SK-N-MC (cell line): ENCODE measurements around the gene GJB6.

Source experiments
- DNase-seq: peaks from one replicate; pipeline ENCODE4 v3.0.0-alpha.2; 2011; ENCODE audit warnings: low read depth, low spot score
- H3K27ac ChIP-seq: fragments of 200-600 bp; sonication (generic); 2 replicates; pipeline ENCODE4 v1.5.1; 2016; ENCODE audit warnings: mixed run types
- H3K36me3 ChIP-seq: fragments of 200-600 bp; sonication (generic); 2 replicates; pipeline ENCODE4 v1.6.1; 2017; ENCODE audit warnings: antibody characterized with exemption, low read length, mixed read lengths; ENCODE audit not compliant: insufficient read depth
- H3K4me3 ChIP-seq: fragments of 200-600 bp; sonication (generic); 2 replicates; pipeline ENCODE4 v1.5.1; 2016
- H3K9ac ChIP-seq: fragments of 200-600 bp; sonication (generic); 2 replicates; pipeline ENCODE4 v1.8.0; 2017; ENCODE audit warnings: mixed run types, mixed read lengths; ENCODE audit not compliant: insufficient read length
- H3K9me3 ChIP-seq: fragments of 200-600 bp; sonication (generic); 2 replicates; pipeline ENCODE4 v1.6.1; 2017; ENCODE audit warnings: low read depth, mild to moderate bottlenecking, antibody characterized with exemption, low read length, moderate library complexity, mixed read lengths
- EZH2 ChIP-seq: fragments of 200-600 bp; sonication (generic); IDR thresholded peaks from one replicate; pipeline ENCODE4 v1.6.1; 2017; ENCODE audit warnings: antibody characterized with exemption
- FOXP2 ChIP-seq: optimal IDR thresholded peaks from 2 replicates; pipeline ENCODE3; 2011; ENCODE audit warnings: mild to moderate bottlenecking, moderate library complexity; ENCODE audit not compliant: insufficient read depth; ENCODE audit errors: extremely low read length, control extremely low read depth
- POLR2AphosphoS5 ChIP-seq: IDR thresholded peaks from 2 replicates; pipeline ENCODE4 v1.6.1; 2012; ENCODE audit warnings: mild to moderate bottlenecking, low read depth, low read length, borderline replicate concordance

The GJB6 gene

GRCh38 chr13:20209948-20210347 is 22.2 kb downstream of the GJB6 start:
- TF ChIP-seq FOXP2 (no peak), EZH2 (no peak), POLR2AphosphoS5 (no peak)
- Histone ChIP-seq H3K4me3 (no peak overlapping the region), H3K9ac (no peak overlapping the region), H3K36me3 (no peaks in the 10 kb centered on the region), H3K9me3 (no peaks in the 10 kb centered on the region), H3K27ac (no peak overlapping the region)
- DNase-seq, result no peak

DNA sequence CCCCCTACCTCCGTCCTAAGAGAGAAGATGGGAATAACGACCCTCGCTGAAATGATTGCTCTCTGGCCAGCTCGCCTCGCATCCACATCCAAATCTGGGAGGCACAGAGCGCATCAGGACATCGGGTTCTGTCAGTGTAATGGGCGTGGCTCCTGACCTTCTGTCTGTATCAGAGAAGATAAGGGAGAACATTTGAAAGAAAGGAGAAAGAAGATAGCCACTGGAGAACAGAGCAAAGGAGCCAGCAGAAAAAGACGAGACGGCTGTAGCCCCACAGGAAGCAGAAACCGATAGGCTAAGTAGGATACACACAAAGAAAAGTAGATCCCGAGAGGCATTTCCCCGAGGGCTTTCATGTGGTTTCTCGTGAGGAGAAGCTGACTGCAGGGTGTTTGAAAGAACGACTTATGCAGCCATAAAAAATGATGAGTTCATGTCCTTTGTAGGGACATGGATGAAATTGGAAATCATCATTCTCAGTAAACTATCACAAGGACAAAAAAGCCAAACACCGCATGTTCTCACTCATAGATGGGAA is 25.4 kb downstream of the GJB6 start:
- TF ChIP-seq POLR2AphosphoS5 (no peak), FOXP2 (no peak), EZH2 (no peak)
- no peak for DNase-seq
- Histone ChIP-seq H3K36me3 (no peaks in the 10 kb centered on the region), H3K9ac (no peak overlapping the region), H3K9me3 (no peaks in the 10 kb centered on the region), H3K27ac (no peak overlapping the region), H3K4me3 (no peak overlapping the region)

GRCh38 chr13:20206065-20206697 is 25.9 kb downstream of the GJB6 start:
- H3K4me3 ChIP-seq, result no peak overlapping the region

GRCh38 chr13:20198781-20199180 is 33.3 kb downstream of the GJB6 start:
- H3K4me3 ChIP-seq, result no peak overlapping the region

More at GRCh38 chr13:20206065-20206697, 25.9 kb downstream of the GJB6 start:
- DNase-seq, result no peak
- H3K9ac ChIP-seq, result no peak overlapping the region
- no peaks in the 10 kb centered on the region for H3K9me3 ChIP-seq
- no peak for TF ChIP-seq EZH2
- TF ChIP-seq POLR2AphosphoS5, result no peak
- TF ChIP-seq FOXP2, result no peak
- H3K36me3 ChIP-seq, result no peaks in the 10 kb centered on the region
- no peak overlapping the region for H3K27ac ChIP-seq

GRCh38 chr13:20197361-20197834 is 34.7 kb downstream of the GJB6 start:
- TF ChIP-seq POLR2AphosphoS5 (no peak), FOXP2 (no peak), EZH2 (no peak)
- Histone ChIP-seq H3K4me3 (no peak overlapping the region), H3K36me3 (no peaks in the 10 kb centered on the region), H3K27ac (no peak overlapping the region), H3K9me3 (no peaks in the 10 kb centered on the region), H3K9ac (no peak overlapping the region)
- no peak for DNase-seq

More at GRCh38 chr13:20198781-20199180, 33.3 kb downstream of the GJB6 start:
- TF ChIP-seq EZH2 (no peak), POLR2AphosphoS5 (no peak), FOXP2 (no peak)
- no peak overlapping the region for H3K27ac ChIP-seq
- no peak for DNase-seq
- H3K9me3 ChIP-seq, result no peaks in the 10 kb centered on the region
- no peak overlapping the region for H3K9ac ChIP-seq
- H3K36me3 ChIP-seq, result no peaks in the 10 kb centered on the region

DNA sequence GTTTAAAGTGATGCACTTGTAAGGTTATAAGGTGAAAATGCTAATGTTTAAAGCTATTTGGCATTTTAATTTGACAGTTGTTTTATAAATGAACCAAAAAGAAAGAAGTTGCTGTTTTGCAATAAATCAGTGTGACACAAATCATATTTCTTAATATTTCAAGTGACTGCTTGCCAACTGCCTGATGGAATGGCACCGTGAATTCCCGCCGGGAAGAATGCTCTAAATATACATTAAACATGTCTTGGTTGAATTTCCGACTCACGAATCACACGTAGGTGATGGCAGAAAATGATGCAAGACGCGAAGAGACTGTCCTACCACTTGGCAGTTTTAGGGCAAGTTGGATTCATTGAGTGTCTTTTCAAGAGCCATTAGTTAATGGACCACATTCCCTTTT is 36.3 kb downstream of the GJB6 start:
- no peaks in the 10 kb centered on the region for H3K36me3 ChIP-seq
- H3K27ac ChIP-seq, result no peak overlapping the region
- TF ChIP-seq FOXP2, result no peak
- no peak for TF ChIP-seq POLR2AphosphoS5
- no peak for TF ChIP-seq EZH2
- no peak for DNase-seq
- no peak overlapping the region for H3K4me3 ChIP-seq
- no peak overlapping the region for H3K9ac ChIP-seq
- H3K9me3 ChIP-seq, result no peaks in the 10 kb centered on the region

GRCh38 chr13:20193907-20194631 is 38.0 kb downstream of the GJB6 start:
- Histone ChIP-seq H3K27ac (no peak overlapping the region), H3K4me3 (peak overlapping the region; percentile 76), H3K36me3 (no peaks in the 10 kb centered on the region), H3K9me3 (no peaks in the 10 kb centered on the region), H3K9ac (peak overlapping the region; percentile 38)
- TF ChIP-seq EZH2, result no peak
- no peak for TF ChIP-seq FOXP2
- no peak for TF ChIP-seq POLR2AphosphoS5
- no peak for DNase-seq

DNA sequence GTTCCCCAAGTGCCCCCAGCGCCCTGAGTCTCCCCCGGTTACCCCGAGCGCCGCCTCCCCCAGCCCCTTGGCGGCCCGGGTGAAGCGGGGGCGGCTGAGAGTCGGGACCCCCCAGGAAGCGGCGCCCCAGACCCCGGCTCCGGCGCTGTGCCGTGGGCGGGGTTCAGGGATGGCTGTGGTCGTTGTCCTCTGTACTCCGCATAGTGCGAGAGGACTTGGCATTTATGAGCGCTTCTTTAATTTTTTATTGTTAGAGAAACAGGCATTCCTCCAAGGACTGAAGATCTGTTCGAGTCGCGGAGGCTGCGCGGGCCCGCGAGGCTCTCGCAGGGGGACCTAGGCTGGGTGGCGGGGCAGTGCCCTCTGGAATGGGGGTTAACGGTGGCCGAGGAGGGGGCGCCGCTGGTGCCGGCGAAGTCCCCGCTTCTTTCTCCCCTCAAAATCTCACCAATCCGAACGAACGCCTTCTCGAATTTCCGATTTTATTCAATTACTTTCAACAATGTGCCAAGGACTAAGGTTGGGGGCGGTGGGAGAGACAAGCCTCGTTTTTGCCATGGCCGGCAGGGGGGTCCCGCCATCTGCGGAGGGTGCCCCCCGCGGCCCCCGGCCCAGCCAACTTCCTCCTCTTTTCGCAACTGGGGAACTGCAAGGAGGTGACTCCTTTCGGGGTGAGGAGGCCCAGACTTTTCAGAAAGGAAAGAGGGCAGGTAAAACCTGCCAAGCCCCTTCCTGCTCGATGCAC is 38.8 kb downstream of the GJB6 start:
- H3K4me3 ChIP-seq, result peak overlapping the region; percentile 76
- no peaks in the 10 kb centered on the region for H3K36me3 ChIP-seq
- DNase-seq, result no peak
- H3K9ac ChIP-seq, result peak overlapping the region; percentile 38
- no peak for TF ChIP-seq POLR2AphosphoS5
- TF ChIP-seq FOXP2, result no peak
- no peak for TF ChIP-seq EZH2
- H3K9me3 ChIP-seq, result no peaks in the 10 kb centered on the region
- H3K27ac ChIP-seq, result no peak overlapping the region

- no peaks in the 10 kb centered on the region for H3K9me3 ChIP-seq
- no peaks in the 10 kb centered on the region for H3K36me3 ChIP-seq
- peak within 1 kb of the TSS; percentile 76 for H3K4me3 ChIP-seq
- H3K9ac ChIP-seq, result peak within 1 kb of the TSS; percentile 38
- no peak for DNase-seq
- TF ChIP-seq POLR2AphosphoS5, result no peak
- TF ChIP-seq FOXP2, result no peak
- TF ChIP-seq EZH2, result no peak
- no peak within 1 kb of the TSS for H3K27ac ChIP-seq
These were observed 39.3 kb downstream of the GJB6 start, which contains the start of gene GJB2 for GRCh38 chr13:20192836-20193161. TSS of gene GJB2 (minus strand) at chr13:20192938. CDS start at chr13:20189581, 3,357 bp downstream.
